H1 (cell line): Measurements from ENCODE around the gene TLCD3A. TPM values are rescaled to one million over a fixed set of nuclear protein-coding genes. Genes with fewer than 3 reads are reported as not detected.

ENCODE experiments used
- polyA plus RNA-seq, 7 experiments: library from polyadenylated mRNA; depleted of rRNA in 3 of 7; stranded (reverse) in 5 of 7; unstranded in 2 of 7; fragments of >200 nt in 5 of 7; fragments of 200-250 nt in 2 of 7; gene quantifications; 1 replicate in 5 of 7; 2 replicates in 1 of 7; 4 replicates in 1 of 7; pipeline versions ENCODE4 v1.2.1 to v1.2.3, GENCODE V29; 2011 to 2013; ENCODE audit warnings: missing spikeins in 2 of 7, mixed read lengths in 2 of 7
- total RNA-seq: library from RNA; stranded (reverse); fragmentation: NEBNext Ultra II Directional; extraction: Animal tissue kit (Norgen Biotek cat#: 25700); gene quantifications from 2 replicates; pipeline ENCODE4 v1.2.1, GENCODE V29; 2021

The TLCD3A gene
- total and polyA plus RNA-seq, 2 of the 8 experiments (the other 6 are each of a cell fraction or from before 2014, with no cell fraction given), result 26.1 to 48.8 TPM

Other genes starting within 250 kb of the TLCD3A start
- 52.7 and 53.9 TPM in 2 replicates for gene VPS53, start 17.8 kb upstream of the TLCD3A start, total RNA-seq
- gene VPS53, start 17.8 kb upstream of the TLCD3A start, polyA plus RNA-seq (2011; rRNA removed), result 12.3 and 13.0 TPM in 2 replicates
- 51.9 and 55.9 TPM in 2 replicates for gene GEMIN4, start 19.7 kb downstream of the TLCD3A start, total RNA-seq
- 32.1 and 57.6 TPM in 2 replicates for gene GEMIN4, start 19.7 kb downstream of the TLCD3A start, polyA plus RNA-seq (2011; rRNA removed)
- gene GLOD4, start 49.7 kb downstream of the TLCD3A start, total RNA-seq, result 81.3 and 85.3 TPM in 2 replicates
- gene GLOD4, start 49.7 kb downstream of the TLCD3A start, polyA plus RNA-seq (2011; rRNA removed), result 24.5 and 36.8 TPM in 2 replicates
- 20.8 and 22.3 TPM in 2 replicates for gene MRM3, start 49.8 kb downstream of the TLCD3A start, total RNA-seq
- 10.1 and 10.7 TPM in 2 replicates for gene MRM3, start 49.8 kb downstream of the TLCD3A start, polyA plus RNA-seq (2011; rRNA removed)
- gene NXN, start 247.2 kb downstream of the TLCD3A start, total RNA-seq, result 88.4 and 94.1 TPM in 2 replicates
- 107 and 205 TPM in 2 replicates for gene NXN, start 247.2 kb downstream of the TLCD3A start, polyA plus RNA-seq (2011; rRNA removed)